ENCODE measurements around the gene PIGN.

Gene PIGN, protein sequence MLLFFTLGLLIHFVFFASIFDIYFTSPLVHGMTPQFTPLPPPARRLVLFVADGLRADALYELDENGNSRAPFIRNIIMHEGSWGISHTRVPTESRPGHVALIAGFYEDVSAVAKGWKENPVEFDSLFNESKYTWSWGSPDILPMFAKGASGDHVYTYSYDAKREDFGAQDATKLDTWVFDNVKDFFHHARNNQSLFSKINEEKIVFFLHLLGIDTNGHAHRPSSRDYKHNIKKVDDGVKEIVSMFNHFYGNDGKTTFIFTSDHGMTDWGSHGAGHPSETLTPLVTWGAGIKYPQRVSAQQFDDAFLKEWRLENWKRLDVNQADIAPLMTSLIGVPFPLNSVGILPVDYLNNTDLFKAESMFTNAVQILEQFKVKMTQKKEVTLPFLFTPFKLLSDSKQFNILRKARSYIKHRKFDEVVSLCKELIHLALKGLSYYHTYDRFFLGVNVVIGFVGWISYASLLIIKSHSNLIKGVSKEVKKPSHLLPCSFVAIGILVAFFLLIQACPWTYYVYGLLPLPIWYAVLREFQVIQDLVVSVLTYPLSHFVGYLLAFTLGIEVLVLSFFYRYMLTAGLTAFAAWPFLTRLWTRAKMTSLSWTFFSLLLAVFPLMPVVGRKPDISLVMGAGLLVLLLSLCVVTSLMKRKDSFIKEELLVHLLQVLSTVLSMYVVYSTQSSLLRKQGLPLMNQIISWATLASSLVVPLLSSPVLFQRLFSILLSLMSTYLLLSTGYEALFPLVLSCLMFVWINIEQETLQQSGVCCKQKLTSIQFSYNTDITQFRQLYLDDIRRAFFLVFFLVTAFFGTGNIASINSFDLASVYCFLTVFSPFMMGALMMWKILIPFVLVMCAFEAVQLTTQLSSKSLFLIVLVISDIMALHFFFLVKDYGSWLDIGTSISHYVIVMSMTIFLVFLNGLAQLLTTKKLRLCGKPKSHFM

DNA sequence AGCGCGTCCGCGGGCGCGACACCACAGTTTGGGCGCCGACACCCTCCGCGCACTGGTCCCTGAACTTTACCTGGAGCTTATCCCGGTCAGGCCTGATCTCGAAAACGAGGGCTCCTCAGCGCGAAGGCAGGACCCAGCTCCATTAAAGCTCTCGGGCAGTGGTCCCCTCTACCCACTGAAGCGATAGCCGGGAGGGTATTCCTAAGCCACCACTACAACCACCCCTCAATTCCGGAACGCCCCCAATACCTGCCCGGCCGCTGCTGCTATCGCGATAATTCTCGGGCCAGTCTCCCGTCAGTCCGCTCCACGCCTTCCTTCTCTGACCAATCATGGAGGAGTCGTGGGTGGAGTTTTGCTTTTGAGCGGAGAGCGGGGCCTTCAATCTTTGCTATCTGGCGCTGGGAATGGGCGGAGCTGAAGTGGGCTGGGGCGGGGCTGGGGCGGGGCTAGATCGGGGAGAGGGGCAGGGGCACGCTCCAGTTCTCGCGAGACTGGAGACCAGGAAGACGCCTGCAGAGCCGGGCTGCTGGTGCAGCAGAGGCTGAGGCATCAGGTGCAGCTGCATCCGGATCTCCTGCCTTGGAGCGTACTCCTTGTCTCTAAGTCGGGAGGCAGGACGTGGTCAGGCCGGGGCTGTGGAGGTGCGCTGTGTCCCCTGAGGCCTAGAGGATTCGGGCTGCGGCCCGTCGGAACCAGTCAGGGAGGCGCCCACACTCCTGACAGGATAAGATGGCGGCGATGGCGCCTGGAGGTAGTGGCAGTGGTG is at the start of gene PIGN, which contains the start of gene RELCH:
PIGN (minus strand) TSS at position 283 of the 769 bp plus-strand sequence. CDS start 25,703 bp downstream, outside the sequence.
RELCH (plus strand) TSS at position 482 of the 769 bp plus-strand sequence; CDS start at position 733, 251 bp downstream.
- DNase-seq: peak; percentile 87 to 99

GRCh38 chr18:62236252-62236651 is 49.4 kb upstream of the PIGN start:
- DNase-seq: no peak

DNA sequence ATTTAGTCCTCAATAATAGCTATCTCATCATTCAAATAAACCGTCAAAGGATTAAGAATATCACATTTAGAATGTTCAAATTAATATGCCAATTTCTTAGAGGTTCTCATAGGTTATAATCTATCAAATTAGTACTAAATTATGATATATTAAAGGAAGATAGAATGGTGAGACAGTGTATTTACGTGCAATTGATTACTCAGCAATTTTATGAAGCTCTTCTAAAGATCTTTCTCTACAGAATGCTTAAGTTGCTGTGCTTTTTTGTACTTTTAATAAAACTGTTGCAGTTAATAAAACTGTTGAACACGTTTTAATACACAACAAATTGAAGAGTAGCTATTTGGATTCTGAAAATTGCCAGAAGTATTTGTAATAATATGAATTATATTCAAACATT is 39.2 kb upstream of the PIGN start:
- no peak for DNase-seq

DNA sequence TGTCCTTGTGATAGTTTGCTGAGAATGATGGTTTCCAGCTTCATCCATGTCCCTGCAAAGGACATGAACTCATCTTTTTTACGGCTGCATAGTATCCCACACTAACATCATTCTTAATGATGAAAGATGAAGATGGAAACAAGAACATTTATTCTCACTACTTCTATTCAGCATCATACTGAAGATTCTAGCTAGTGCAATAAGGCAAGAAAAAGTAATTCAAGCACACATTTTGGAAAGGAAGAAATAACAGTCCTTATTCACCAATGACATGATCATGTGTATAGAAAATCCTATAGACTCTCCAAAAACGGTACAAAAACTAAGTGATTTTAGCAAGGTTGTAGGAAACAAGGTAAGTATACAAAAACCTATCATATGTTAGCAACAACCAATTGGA is 37.4 kb upstream of the PIGN start:
- no peak for DNase-seq

DNA sequence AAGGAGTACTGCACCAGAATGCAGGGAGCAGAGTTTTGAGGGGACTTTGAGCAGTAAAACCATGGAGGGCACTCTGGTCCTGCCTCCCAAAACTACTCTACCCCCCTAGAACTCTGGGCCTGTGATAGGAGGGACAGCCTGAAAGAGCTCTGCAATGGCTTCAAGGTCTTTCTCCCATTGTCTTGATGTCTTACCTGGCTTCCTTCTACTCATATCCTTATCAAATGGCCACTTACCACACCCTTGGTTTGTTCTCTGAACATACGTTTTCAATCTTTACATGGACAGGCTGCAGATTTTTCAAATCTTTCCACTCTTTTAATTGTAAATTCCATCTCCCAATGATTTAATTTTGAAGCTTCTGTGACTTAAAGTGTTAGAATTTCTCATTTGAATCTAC is 27.9 kb upstream of the PIGN start:
- DNase-seq: no peak

DNA sequence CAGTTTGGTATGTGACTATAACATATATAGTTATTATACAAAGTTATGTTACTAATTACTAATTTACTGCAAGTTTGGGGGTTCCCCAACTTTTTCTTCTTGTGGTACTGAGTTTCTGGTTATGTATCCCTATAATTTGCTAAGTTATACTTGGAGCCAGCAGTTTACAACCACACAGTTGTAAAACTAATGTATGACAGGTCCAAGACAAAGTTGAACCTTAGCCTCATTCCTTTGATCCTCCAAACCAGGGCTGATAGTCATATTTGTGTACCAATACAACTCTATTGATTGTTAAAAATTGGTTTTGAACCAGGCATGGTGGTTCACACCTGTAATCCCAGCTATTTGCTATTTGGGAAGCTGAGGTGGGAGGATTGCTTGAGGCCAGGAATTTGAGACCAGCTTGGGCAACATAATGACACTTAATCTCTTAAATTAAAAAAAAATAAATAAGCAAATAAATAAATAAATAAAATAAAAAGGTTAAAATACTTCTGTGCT is 24.5 kb upstream of the PIGN start:
- no peak for DNase-seq

DNA sequence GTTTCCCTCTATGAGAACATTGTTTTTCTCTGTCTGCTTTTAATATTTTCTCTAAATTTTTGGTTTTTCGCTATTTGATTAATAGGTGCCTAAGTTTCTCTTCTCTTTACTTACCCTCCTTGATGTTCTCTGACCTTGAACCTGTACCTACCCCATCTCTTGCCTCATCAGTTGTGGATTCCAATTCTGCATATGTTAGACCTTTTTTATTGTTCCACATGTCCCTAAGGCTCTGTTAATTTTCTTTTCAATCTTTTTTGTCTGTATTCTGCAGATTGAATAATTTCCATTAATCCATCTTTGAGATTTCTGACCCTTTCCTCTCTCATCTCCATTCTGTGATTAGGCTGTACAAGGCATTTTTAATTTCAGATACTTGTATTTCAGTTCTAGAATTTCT is 23.3 kb upstream of the PIGN start:
- DNase-seq: no peak

DNA sequence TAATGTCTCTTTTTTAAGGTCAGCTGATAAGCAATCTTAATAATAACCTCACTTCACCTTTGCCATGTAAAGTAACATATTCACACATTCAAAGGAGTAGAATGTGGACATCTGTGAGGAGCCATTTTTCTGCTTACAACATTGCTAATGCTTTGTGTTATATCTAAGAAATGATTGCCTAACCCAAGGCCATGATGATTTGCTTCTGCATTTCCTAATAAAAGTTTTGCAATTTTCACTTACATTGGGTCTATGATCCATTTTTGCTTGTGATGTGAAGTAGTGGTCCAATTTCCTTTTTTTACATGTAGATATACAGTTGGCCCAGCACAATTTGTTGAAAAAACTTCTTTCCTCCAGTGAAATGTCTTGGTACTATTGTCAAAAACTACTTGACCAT is 22.2 kb upstream of the PIGN start:
- DNase-seq: no peak

DNA sequence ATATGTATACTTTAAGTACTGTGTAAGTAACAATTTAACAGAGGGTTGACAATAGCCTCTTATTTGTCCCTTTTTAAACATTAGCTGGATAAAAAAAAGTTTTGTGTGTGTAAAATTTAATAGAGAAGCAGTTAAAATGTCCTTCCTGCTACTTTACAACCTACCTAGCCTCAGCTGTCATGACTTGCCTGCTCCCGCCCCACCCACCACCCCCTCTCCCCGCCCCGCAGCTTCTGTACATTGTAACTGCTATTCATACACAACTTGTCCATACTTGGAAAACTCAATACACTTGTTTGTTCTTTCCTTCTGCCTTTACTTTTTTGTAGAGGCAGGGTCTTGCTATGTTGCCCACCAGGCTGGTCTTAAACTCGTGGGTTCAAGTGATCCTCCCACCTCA is 19.7 kb upstream of the PIGN start:
- DNase-seq: no peak

GRCh38 chr18:62205824-62206223 is 19.0 kb upstream of the PIGN start:
- no peak for DNase-seq

DNA sequence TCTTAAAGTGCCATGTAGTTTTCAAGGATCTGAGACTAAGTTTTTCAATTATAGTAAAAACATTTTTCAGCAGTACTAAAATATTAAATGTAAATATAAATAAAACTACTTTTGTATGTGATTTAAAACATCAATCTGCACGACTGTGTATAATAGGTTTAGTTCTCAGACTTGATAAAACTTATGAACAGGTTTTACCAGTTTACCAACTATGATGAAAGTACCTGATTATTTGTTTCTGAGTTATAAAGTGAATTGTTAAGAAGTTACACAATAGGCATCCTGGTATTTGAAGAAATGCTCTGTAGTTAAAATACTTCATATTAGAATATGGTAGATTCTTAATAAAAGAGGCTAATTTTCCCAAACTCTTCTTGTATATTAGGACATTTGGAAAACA is 15.0 kb upstream of the PIGN start:
- no peak for DNase-seq

- no peak for DNase-seq
These were observed 13.5 kb upstream of the PIGN start for GRCh38 chr18:62200121-62200914.

DNA sequence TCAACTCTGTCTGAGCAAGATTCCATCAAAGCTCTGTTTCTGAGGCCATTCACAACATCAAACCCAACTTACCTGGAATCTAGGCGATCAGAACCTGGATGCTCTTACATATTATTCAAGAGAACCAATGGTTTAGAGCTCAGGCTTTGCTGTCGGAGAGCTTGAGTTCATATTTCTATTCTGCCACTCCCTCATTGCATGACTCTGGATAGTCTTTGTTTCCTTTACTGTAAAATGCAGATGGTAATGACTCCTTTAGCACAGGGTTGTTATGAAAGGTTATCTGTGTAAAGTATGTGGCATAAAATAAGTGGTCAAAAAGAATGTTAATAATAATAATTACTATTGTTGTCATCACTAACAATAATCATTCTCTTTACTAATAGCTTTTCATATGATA is 12.8 kb upstream of the PIGN start:
- DNase-seq: no peak

- no peak for DNase-seq
These were observed 11.4 kb upstream of the PIGN start for GRCh38 chr18:62198259-62198658.

- DNase-seq: no peak
These were observed 10.1 kb upstream of the PIGN start for GRCh38 chr18:62196980-62197379.

GRCh38 chr18:62196079-62196478 is 9.2 kb upstream of the PIGN start:
- no peak for DNase-seq

- DNase-seq: no peak
These were observed 2.4 kb upstream of the PIGN start for GRCh38 chr18:62189208-62189607.

- DNase-seq: peak; percentile 27 to 52
These were observed 971 bp upstream of the PIGN start for GRCh38 chr18:62187543-62188510.

DNA sequence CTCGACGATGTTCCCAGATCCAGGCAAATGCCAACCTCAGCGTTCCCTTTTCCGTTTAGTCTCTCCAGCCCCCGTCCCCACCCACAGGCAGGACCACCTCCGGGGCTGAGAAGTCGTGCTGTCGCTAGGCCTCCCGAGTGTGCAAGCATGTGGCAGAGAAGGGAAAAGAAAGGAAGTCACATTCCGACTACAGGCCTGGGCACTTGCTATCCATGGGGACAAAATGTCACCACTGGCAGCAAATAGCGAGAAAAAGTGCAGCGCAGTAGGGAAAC is 420 bp downstream of the PIGN start:
- DNase-seq: no peak

DNA sequence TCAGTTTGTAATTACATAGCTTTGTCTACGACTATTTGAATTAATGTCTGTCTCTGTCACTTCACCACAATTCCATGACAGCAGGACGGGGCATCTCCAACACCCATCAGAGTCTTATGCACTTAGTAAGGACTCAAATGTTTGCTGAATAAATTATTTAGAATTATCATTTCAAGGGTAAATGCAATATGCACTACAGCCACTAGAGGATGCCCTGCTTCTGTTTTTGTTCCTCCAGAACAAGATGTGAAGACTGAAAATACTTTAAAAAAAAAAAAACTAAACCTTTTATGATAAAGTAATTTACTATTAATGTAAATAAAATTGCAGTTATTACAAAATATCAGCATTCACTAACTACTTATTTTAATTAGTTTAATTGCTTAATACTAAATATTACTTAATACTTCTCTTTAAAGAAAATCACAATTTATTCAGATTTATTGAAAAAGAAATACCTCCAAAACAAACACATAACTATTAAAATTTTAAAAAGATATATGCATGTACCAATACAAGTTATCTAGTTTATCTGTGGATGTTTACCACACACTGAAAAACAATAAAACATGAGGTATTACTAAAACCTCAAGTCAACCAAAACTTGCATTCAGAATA is 3.2 kb downstream of the PIGN start:
- peak in 1 of 2 donors; percentile 10 for DNase-seq
